ENCODE measurements around the gene MCF2. TPM values are rescaled to one million over a fixed set of nuclear protein-coding genes. Genes with fewer than 3 reads are reported as not detected.

MCF2 gene
- total and polyA plus RNA-seq, 2 donors (not counting 1 experiment from before 2014, with no cell fraction given), result 0.39 to 0.54 TPM

DNA sequence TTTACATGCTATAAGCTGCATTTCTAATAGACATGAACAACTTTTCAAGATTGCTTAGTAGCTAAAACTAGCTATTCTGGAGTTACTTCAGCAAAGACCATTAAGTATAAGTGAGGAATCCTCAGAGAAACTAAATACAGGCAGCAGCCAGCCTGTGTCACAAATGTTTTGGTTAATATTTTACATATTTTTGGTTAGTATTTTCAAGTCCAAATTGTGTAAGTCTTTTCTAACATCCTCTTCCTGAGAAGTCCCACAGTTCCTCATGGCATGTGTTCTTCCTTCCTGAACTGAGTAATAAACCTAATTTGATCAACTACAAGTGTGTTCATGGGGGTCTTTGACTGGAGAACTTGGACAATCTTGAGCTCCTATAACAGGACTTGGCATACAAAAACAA is 42.4 kb upstream of the MCF2 start:
- Mint-ChIP-seq H3K27ac (no peak overlapping the region), H3K27me3 (no peaks in the 10 kb centered on the region), H3K4me1 (no peaks in the 10 kb centered on the region), H3K4me3 (no peak overlapping the region), H3K9me3 (ENCODE audit: insufficient read depth) (peaks cover 3% of the 10 kb centered on the region)
- H3K79me2 ChIP-seq (ENCODE audit: control insufficient read depth, insufficient read depth, low read length), result no peaks in the 10 kb centered on the region
- peaks cover 6% of the 10 kb centered on the region for H4K20me1 ChIP-seq (ENCODE audit: control insufficient read depth, insufficient read depth, low read length, poor library complexity, severe bottlenecking)
- ChIA-PET POLR2A (no interaction called here), CTCF (no interaction called here)
- H3K27me3 ChIP-seq (replicated peaks in 1 of 4; ENCODE audit: control extremely low read depth in 1 of 4, control insufficient read depth in 3 of 4, insufficient read depth in 4 of 4, low read length in 3 of 4), result no peaks in the 10 kb centered on the region
- TF ChIP-seq EZH2 (IDR thresholded peaks at IDR 0.05; ENCODE audit: borderline replicate concordance, insufficient read depth, low read depth, low read length, poor library complexity, severe bottlenecking), result no peak
- TF ChIP-seq, protein P1, sequence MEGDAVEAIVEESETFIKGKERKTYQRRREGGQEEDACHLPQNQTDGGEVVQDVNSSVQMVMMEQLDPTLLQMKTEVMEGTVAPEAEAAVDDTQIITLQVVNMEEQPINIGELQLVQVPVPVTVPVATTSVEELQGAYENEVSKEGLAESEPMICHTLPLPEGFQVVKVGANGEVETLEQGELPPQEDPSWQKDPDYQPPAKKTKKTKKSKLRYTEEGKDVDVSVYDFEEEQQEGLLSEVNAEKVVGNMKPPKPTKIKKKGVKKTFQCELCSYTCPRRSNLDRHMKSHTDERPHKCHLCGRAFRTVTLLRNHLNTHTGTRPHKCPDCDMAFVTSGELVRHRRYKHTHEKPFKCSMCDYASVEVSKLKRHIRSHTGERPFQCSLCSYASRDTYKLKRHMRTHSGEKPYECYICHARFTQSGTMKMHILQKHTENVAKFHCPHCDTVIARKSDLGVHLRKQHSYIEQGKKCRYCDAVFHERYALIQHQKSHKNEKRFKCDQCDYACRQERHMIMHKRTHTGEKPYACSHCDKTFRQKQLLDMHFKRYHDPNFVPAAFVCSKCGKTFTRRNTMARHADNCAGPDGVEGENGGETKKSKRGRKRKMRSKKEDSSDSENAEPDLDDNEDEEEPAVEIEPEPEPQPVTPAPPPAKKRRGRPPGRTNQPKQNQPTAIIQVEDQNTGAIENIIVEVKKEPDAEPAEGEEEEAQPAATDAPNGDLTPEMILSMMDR (IDR thresholded peaks at IDR 0.05), result no peak
- H3K9ac ChIP-seq (ENCODE audit: low read length), result no peak overlapping the region
- H3K27ac ChIP-seq (ENCODE audit: low read length in 2 of 2), result no peak overlapping the region
- DNase-seq (no peak), ATAC-seq (ENCODE audit: low read depth) (no peak)
- H3K36me3 ChIP-seq (replicated peaks in 1 of 2; ENCODE audit: control extremely low read depth in 1 of 2, control insufficient read depth in 1 of 2, extremely low read depth in 1 of 2, insufficient read depth in 2 of 2, low read length in 1 of 2), result peaks cover 0 to 14% of the 10 kb centered on the region in 2 experiments
- no peak overlapping the region for H2AFZ ChIP-seq (ENCODE audit: insufficient read depth, low read depth, low read length, poor library complexity, severe bottlenecking)
- no peak overlapping the region for H3K4me3 ChIP-seq (ENCODE audit: control extremely low read depth in 1 of 5, extremely low read depth in 1 of 5, insufficient read depth in 1 of 5, low read depth in 2 of 5, low read length in 4 of 5)
- H3K9me3 ChIP-seq (ENCODE audit: control extremely low read depth in 1 of 3, control insufficient read depth in 2 of 3, insufficient read depth in 1 of 3, low read length in 2 of 3), result peaks cover 0 to 13% (median 4%) of the 10 kb centered on the region in 3 donors
- intact Hi-C loops (cut with micrococcal nuclease), result no loop called here
- no peak overlapping the region for H3K4me2 ChIP-seq (replicated peaks; ENCODE audit: low read depth, low read length, poor library complexity, severe bottlenecking)
- H3K4me1 ChIP-seq (ENCODE audit: control insufficient read depth in 2 of 2, insufficient read depth in 2 of 2, low read length in 2 of 2), result no peaks in the 10 kb centered on the region

DNA sequence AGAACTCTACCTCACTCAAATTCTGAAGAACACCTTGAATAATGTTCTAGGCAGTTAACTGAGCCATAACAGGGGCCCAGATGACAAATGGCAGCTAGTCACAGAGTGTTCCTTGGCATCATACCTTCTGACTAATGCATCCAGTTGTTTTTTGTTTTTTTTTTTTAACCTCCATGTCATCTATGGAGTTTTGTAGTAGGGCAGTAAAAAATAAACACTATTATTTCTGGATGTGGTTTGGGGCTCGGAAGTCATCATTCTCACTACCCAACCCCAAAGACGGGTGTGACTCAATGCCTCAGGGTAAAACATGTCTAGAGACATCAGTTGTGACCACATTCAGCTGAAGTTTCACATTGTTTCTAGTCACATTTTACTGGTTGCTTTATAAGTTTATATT is 31.2 kb upstream of the MCF2 start:
- no peak for ATAC-seq (ENCODE audit: low read depth)

More for the DNA sequence above, 31.2 kb upstream of the MCF2 start:
- H3K4me3 Mint-ChIP-seq, result no peak overlapping the region
- no peaks in the 10 kb centered on the region for H4K20me1 ChIP-seq (ENCODE audit: control insufficient read depth, insufficient read depth, low read length, poor library complexity, severe bottlenecking)
- no peaks in the 10 kb centered on the region for H3K27me3 Mint-ChIP-seq
- no peak overlapping the region for H2AFZ ChIP-seq (ENCODE audit: insufficient read depth, low read depth, low read length, poor library complexity, severe bottlenecking)
- no CpG with 5 or more reads among the region's 2 CpGs for WGBS (ENCODE audit: insufficient coverage)
- no peak overlapping the region for H3K27ac Mint-ChIP-seq
- ChIA-PET CTCF (interaction anchor here (0.5 kb wide), 1 partner anchor 826 kb away, joined by 3 read pairs; no protein-coding TSS in a partner anchor), POLR2A (no interaction called here)
- no peak overlapping the region for H3K27ac ChIP-seq (ENCODE audit: low read length in 2 of 2)
- H3K4me1 ChIP-seq (ENCODE audit: control insufficient read depth in 2 of 2, insufficient read depth in 2 of 2, low read length in 2 of 2), result no peaks in the 10 kb centered on the region
- no peaks in the 10 kb centered on the region for H3K79me2 ChIP-seq (ENCODE audit: control insufficient read depth, insufficient read depth, low read length)
- peaks cover 2 to 15% of the 10 kb centered on the region in 2 experiments for H3K36me3 ChIP-seq (replicated peaks in 1 of 2; ENCODE audit: control extremely low read depth in 1 of 2, control insufficient read depth in 1 of 2, extremely low read depth in 1 of 2, insufficient read depth in 2 of 2, low read length in 1 of 2)
- no peak for DNase-seq
- intact Hi-C loops (cut with micrococcal nuclease), result no loop called here
- no peaks in the 10 kb centered on the region for H3K4me1 Mint-ChIP-seq
- H3K4me3 ChIP-seq (ENCODE audit: control extremely low read depth in 1 of 5, extremely low read depth in 1 of 5, insufficient read depth in 1 of 5, low read depth in 2 of 5, low read length in 4 of 5), result no peak overlapping the region
- no peak overlapping the region for H3K9ac ChIP-seq (ENCODE audit: low read length)
- no peaks in the 10 kb centered on the region for H3K9me3 ChIP-seq (ENCODE audit: control extremely low read depth in 1 of 3, control insufficient read depth in 2 of 3, insufficient read depth in 1 of 3, low read length in 2 of 3)
- H3K9me3 Mint-ChIP-seq (ENCODE audit: insufficient read depth), result no peaks in the 10 kb centered on the region
- H3K27me3 ChIP-seq (replicated peaks in 1 of 4; ENCODE audit: control extremely low read depth in 1 of 4, control insufficient read depth in 3 of 4, insufficient read depth in 4 of 4, low read length in 3 of 4), result no peaks in the 10 kb centered on the region
- TF ChIP-seq EZH2 (IDR thresholded peaks at IDR 0.05; ENCODE audit: borderline replicate concordance, insufficient read depth, low read depth, low read length, poor library complexity, severe bottlenecking), result no peak
- TF ChIP-seq, protein P1 (IDR thresholded peaks at IDR 0.05), result no peak
- no peak overlapping the region for H3K4me2 ChIP-seq (replicated peaks; ENCODE audit: low read depth, low read length, poor library complexity, severe bottlenecking)
